Activated T-helper 1 cell treated with anti-CD3 and anti-CD28 coated beads, Interleukin-2, amount 50 U/mL, for 16 hours (primary cell): Measurements from ENCODE around the gene CAMSAP1.

Experiments used
- DNase-seq, 2 donors: peaks; one replicate each; pipeline ENCODE4 v3.0.0-alpha.2; 2020; ENCODE audit warnings: low read depth in 1 of 2, low spot score in 1 of 2

CAMSAP1 gene

DNA sequence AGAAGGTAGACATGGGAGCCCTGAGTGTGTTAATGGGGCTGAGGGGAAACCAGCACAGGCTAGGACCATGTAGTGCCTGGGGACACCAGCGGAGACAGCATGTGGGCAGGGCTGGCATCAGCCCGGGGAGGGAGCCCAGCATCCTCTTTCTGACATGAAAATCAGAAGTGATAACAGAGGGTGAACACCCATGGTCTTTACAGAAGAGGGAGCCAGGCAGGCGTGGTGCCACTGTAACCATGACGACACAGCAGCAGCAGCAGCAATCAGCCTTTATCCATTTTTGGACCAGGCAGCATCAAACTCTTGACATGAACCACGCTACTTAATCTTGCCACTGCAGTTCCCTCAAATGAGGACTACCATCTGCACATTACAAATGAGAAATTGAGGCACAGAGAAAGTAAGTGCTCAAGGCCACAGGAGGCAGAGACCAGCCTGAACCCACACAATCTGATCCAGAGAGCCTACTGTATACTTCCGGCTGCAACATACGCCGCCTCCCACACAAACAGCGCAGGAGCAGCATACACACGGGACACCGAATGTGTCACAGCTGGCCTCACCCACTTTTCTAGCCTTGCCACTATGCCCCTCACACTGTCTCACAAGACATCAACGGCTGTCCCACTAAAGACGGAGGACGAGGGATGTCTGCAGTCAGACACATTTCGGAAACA, 23.8 kb downstream of the CAMSAP1 start:
- DNase-seq, result no peak

DNA sequence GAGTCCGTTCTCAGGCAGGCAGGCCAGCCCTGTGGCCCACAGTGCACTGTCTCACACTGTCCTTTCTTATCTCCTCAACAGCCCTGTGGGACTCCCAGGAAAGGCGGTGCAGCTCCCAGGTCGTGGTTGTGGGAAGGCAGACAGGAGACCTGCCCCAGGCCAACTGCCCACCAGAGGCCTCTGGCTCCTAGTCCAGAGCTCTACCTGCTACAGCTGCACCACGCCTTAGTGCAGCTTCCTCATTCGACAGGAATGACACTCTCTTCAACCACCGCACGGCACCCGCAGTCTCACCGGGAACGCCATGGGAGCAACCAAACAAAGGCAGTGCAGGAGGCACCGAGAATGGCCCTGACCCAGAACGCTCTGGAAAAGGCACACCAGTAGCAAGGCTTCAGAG, 25.3 kb downstream of the CAMSAP1 start:
- no peak for DNase-seq

- no peak for DNase-seq
These were observed 26.9 kb downstream of the CAMSAP1 start for GRCh38 chr9:135880438-135880837.

DNA sequence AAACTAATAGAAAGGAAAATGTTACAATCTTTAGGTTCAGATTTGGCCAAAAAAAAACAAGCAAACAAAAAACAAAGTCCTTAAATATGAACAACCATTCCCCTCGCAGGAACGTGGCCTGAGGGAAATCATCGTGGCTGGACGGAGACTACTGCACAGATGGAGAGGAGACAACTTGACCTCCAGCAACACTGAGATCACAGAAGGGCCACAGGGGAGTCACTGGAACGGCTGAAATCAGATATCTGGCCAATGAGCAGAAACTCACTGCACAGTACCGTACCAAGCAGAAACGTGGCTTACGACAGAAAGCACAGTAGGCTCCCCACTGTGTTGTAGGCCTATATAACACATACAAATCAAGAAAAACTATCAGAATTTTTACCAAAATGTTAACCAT, 27.7 kb downstream of the CAMSAP1 start:
- no peak for DNase-seq

DNA sequence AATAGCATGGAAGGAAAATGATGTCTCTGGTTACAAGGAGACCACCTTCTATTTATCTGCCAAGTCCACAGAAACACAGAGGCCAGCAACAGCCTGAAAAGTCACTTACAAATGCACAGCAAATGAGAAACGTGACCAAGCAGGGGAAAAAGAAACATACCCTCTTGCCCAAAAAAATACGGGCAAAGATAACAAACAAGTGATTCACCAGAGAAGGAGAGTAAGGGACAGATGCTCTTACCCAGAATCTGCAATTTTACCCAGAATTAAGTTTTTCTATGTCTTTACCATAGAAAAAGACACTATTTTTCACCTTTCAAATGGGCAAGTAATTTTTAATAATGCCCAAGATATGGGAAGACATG, 28.1 kb downstream of the CAMSAP1 start:
- DNase-seq, result no peak

DNA sequence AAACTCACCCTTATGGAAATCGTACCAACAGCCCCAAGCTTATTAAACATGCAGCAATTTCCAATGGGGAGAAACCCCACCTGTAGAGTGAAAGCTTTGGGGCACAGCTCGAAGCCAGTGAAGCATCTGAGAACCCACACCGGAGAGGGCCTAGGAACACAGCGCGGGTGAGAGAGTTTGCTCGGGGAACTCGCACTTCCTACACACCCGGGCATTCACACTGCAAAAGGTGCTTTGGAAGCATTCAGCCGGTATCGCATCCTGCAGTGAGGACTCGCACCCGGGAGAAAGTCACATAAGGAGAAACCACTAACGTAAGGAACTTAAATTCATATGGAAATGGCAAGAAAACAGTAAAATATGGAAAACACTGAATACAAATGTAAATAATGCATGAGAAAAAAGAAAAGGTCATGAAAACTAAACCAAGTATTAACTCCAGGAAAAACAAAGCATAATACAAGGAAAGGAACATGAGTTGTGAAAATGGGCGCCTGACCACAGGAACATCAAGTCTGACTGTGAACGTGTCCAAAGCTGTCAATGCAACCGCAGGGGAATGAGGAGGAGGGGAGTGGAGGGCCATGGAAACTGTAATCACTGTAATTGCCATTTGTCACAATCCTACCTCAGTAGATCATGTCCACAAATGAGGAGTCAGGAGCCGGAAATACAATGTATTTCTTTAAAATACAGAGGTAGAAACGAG, 28.7 kb downstream of the CAMSAP1 start:
- no peak for DNase-seq

- DNase-seq, result no peak
These were observed 29.4 kb downstream of the CAMSAP1 start for GRCh38 chr9:135877791-135878527.

DNA sequence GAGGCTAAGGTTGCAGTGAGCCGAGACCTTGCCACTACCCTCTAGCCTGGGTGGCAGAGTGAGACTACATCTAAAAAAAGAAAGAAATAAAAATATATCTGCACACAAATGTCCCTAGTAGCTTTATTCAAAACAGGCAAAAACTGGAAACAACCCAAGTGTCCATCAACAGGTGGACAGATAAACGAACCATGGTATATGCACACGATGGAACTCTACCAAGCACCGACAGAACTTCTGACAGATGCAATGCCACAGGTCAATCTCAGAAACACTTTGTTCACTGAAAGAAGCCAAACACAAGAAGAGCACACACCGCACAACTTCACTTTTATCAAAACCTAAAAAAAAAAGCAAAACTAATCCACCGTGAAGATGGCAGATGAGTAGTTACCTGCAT, 30.4 kb downstream of the CAMSAP1 start:
- DNase-seq, result no peak

DNA sequence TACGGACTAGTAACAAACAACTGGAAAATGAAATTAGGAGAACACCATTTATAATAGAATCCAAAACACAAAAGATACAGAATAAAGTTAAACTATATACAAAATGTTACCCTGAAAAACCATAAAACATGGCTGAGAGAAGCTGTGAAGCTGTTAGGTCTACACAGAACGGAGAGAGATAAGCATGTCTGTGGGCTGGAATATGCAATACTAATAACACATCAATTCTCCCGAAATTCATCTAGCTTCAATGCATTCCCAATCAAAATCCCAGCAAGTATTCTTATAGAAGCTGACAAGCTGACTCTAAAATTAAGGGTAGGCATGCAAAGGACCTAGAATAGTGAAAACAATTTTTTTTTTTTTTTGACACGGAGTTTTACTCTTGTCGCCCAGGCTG, 32.5 kb downstream of the CAMSAP1 start:
- DNase-seq, result no peak

- DNase-seq, result no peak
These were observed 37.4 kb downstream of the CAMSAP1 start for GRCh38 chr9:135869909-135870308.

DNA sequence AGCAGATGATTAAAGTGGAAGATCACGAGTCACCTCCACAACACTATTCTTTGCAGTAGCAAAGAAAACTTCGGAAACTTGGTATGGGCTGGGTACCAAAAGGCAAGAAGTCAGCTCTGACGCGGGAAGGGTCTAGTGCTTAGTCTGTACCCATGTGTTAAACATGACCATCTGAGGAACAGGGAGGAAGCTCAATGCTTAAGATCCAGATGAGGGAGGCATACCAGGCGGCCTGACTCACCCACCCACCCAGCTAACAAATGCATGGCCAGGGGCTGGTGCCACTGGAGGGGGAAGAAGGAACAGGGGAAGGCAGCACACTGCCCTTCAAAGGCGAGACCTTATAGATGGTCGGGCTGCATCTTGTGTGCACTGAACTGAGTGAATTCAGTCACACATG, 41.8 kb downstream of the CAMSAP1 start:
- DNase-seq, result no peak

- peak; percentile 42 to 64 for DNase-seq
These were observed 42.8 kb downstream of the CAMSAP1 start for GRCh38 chr9:135864447-135865049.

DNA sequence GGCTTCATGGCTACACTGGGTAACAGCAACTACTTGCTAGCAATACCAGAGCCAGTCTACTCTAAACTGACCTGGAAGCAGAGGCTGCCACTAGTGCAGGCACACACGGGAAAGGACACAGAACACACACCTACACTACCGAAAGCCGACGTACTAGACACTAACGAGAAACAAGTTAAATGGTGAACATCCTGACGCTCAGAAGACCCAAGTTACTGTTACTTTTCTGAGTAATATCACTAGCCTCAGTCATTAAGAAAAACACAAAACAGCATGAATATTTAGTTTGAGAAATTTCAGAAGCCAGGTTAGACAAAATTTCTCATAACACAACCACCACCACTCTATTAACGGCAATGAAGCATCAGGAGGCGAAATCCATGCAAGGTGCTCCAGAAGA, 44.5 kb downstream of the CAMSAP1 start:
- no peak for DNase-seq

DNA sequence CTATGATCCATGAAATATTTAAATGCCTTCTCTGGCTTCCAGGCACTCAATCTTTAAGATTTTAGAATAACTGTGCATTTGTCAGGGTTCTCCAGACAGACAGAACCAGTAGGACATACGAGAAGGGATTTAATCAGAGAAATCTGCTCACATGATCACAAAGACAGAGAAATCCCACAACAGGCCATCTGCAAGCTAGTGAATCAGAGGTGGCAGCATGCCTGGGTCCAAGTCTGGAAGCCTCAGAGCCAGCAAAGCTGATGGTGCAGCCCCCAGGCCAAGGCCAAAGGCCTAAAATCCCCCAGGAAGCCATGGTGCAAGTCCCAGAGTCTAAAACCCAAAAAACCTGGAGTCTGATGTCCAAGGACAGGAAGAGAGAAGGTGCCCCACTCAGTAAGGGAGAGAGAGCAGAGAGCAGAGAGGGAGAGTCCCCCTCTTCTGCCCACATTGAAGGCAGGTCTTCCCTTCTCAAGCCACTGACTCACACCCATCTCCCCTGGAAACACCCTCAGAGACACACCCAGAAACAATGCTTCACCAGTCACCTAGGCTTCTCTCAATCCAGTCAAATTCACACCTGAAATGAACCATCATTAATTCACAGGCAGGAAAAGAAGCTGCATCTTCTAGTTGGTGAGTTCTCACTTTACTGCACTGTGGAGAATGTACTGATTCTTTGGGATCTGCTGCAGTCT, 48.7 kb downstream of the CAMSAP1 start:
- no peak for DNase-seq

- DNase-seq, result no peak
These were observed 49.5 kb downstream of the CAMSAP1 start for GRCh38 chr9:135857843-135858242.

DNA sequence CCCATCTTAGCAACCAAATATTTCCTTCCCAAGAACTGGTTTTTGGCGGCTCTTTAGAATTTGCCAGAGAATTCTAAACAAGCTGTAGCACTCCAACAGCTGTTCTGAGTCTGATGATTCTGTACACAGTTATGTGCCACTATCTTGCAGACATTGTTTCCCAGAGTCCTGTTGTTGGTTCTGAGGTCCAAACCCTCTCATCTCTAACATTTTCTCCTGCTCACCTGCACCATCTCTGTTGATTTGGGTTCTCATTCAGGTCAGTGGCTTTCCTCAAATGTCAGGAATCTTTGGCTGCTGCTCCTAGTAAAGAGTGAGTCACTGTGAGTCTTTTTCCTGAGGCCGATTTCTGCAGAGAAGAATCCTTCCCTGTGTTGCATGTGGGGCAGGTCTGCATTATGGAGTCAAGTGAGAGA, 50.0 kb downstream of the CAMSAP1 start:
- no peak for DNase-seq

DNA sequence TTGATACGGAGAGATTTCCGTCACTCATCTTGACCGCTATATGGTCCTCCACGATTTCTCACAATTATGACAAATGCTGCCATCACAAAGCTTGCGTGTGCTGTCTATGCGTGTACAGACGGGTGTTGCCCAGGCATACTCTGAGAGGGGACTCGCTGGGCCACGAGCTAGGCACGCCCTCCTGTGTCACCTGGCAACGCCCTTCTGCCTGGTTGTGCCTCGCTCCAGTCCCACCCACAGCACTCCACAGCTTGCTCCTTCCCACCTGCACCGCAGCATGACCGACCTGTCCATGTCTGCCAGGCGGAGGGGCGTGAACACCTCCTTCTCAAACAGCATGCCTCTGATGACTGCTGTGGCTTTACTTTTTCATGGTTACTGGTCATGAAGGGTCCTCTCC, 55.6 kb downstream of the CAMSAP1 start:
- no peak for DNase-seq

- DNase-seq, result no peak
These were observed 56.6 kb downstream of the CAMSAP1 start for GRCh38 chr9:135850737-135851136.

- DNase-seq, result no peak
These were observed 58.2 kb downstream of the CAMSAP1 start for GRCh38 chr9:135849181-135849580.

DNA sequence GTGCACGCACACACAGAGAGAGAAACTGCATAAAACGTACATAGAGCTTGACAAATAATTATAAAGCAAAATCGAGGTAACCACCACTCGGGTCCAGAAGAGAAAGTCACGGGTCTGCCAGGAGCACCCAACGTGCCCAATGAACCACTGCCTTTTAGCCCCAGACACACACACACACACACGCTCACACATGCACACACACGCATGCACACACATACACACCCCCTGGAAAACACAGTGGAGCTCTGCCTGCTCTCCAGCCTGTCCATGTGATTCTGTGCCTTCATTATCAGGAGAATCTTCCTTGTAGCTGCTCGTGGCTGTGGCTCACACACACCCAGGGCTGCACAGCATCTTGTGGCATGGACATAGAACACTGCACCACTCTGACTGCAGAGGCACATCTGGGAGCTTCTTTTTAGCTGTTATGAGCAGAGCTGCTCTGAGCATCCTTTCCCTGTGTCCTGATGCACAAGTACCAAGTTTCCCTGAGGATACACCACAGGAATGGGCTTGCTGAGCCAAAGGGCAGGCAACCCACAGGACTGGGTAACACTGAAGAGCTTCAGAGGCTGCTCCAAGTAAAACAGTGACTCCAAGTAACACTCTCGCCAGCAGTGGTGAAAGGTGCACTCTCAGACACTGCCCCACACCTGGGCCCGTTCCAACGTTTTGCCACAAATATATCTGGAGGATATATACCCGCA, 58.9 kb downstream of the CAMSAP1 start:
- DNase-seq, result no peak

DNA sequence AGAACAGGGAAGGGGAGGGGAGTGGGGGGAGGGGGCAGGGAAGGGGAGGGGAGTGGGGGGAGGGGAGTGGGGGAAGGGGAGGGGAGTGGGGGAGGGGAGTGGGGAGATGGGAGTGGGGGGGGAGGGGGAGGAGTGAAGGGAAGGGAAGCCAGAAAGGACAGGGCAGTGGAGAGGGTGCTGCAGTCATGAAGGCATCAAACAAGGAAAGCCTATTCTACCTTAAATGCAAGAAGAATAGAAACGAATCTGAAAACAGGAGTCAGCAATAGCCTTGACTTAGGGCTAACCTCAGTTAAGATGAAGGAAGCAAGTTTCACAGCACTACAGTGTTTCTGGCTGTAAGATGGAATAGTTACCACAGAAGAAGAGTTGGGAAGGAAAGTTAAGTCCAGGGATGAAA, 59.5 kb downstream of the CAMSAP1 start:
- no peak for DNase-seq
